GM18505 (cell line): ENCODE measurements around the gene RBM34.
"Not testable (repeated sequence)": the region's sequence is repeated elsewhere in the genome, so short reads cannot be mapped to it uniquely, and the experiment has no call there.

Source experiments
- ATAC-seq: cut with Tn5 transposase; IDR thresholded peaks from one replicate; pipeline ENCODE4 v1.9.1; 2021; ENCODE audit not compliant: unreplicated experiment
- POLR2A ChIP-seq: IDR thresholded peaks from 4 replicates; pipeline ENCODE4 v1.6.1; 2011; ENCODE audit warnings: borderline replicate concordance; ENCODE audit not compliant: insufficient read depth, insufficient read length; ENCODE audit errors: extremely low read depth

RBM34 gene

GRCh38 chr1:235168375-235168774 lies 7.3 kb upstream of the RBM34 start:
- no peak for ATAC-seq
- no peak for TF ChIP-seq POLR2A

DNA sequence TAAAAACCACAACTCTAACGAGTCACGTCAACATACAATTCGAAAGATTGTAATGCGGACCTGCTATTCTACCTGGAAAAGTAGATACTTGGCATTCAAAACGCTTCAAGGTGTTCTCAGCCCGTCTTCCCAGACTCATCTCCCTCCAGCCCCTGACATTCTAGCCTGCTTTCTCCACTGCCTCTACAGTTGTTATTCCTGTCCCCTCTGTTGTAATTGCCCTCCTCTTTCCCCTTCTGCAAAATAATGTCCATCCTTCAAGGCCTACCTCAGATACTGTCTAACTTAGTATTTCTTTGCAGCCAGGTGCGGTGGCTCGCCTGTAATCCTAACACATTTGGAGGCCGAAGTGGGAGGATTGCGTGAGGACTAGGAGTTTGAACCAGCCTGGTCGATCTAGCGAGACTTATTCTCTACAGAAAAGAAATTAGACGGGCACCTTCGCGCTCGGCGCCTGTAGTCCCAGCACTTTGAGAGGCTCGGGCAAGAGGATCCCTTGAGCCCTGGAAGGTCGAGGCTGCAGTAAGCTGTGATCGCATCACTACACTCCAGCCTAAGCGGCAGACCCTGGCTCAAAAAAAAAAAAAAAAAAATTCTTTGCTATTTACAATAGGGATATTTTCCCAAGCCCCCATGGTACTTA lies 756 bp upstream of the RBM34 start:
- no peak for TF ChIP-seq POLR2A
- no peak for ATAC-seq

- ATAC-seq = peak; percentile 17
- TF ChIP-seq POLR2A = no peak
Measured at GRCh38 chr1:235160383-235160956, 580 bp downstream of the RBM34 start.

DNA sequence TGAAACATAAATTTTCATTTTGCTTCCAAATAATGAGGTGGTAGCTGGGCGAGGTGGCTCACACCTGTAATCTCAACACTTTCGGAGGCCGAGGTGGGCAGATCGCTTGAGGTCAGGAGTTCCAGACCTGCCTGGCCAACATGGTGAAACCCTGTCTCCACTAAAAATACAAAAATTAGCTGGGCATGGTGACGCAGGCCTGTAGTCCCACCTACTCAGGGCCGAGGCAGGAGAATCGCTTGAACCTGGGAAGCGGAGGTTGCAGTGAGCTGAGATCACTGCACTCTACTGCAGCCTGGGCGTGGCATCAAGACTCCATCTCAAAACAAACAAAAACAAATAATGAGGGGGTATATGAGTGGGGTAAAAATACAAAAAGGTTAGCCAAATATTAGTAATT lies 1.1 kb downstream of the RBM34 start:
- ATAC-seq = not testable (repeated sequence)

GRCh38 chr1:235159284-235159683 lies 1.8 kb downstream of the RBM34 start:
- ATAC-seq = not testable (repeated sequence)

DNA sequence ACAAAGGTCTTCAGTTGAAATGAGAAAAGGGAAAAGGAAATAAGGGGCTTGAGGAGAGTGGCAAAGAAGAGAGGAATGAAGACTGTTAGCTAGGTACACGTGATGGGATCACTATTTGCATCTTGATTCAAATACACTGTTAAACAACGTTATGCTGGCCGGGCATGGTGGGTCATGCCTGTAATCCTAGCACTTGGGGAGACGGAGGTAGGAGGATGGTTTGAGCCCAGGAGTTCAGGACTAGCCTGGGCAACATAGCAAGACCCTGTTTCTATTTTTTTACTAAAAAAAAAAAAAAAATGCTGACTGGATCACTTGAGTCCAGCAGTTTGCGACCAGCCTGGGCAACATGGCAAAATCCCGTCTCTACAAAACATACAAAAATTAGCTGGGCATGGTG lies 2.4 kb downstream of the RBM34 start:
- no peak for TF ChIP-seq POLR2A
- ATAC-seq = no peak

GRCh38 chr1:235157150-235157549 lies 3.9 kb downstream of the RBM34 start:
- no peak for TF ChIP-seq POLR2A
- no peak for ATAC-seq

DNA sequence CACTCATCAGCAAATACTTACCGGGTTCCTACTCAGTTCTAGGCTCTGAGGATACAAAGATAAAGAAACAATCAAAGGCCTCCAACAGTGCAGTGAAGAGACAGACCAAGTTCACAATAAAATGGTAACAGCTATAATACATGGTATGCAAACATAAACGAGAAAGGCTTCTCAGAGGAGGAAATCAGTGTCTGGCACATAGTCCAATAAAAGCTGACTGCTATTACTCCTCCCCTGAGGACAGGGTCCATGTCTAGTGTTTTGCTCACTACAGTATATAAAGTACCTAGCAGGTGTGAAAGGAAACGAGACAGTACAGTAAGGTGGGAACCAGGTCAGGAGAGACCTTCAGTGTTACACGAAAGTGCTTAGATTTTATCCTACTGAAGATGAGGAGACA lies 4.3 kb downstream of the RBM34 start:
- no peak for ATAC-seq
- no peak for TF ChIP-seq POLR2A

DNA sequence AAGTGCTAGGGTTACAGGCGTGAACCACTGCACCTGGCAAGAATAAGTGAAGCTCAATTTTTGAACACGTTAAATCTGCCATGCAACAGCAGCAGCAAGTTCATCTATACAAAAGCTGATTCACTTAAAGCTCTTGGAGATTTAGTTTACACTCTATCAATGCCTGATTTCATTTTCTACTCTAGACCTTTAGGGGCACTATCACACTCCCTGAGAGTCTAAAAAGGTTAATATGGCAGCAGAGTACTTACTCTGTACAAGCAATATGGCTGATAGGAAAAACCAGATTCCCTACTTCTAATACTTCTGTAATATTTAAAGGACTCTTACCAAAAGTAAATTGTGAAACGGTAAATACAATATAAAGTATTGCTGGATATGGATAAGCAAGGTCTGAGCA lies 4.8 kb downstream of the RBM34 start:
- TF ChIP-seq POLR2A = no peak
- ATAC-seq = no peak

GRCh38 chr1:235152235-235152634 lies 8.8 kb downstream of the RBM34 start:
- no peak for TF ChIP-seq POLR2A
- ATAC-seq = no peak

DNA sequence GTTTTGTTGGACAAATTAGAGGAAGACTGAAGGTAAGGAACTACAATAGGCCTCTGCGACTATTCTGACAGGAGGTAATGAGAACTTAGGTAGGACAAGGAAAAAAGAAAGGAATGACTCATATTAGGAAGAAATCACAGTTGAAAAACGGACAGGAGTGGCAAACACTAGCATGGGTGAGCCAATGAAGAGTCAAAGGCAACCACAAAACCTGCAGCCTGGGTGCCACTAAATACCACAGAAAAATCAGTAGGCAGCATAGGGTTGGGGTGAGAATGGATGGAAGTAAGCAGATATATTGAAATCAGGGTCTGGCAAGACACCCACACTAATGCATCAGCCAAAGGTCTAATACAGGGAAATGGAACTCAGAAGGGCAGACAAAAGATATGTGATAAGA lies 10.0 kb downstream of the RBM34 start:
- no peak for TF ChIP-seq POLR2A
- ATAC-seq = no peak

DNA sequence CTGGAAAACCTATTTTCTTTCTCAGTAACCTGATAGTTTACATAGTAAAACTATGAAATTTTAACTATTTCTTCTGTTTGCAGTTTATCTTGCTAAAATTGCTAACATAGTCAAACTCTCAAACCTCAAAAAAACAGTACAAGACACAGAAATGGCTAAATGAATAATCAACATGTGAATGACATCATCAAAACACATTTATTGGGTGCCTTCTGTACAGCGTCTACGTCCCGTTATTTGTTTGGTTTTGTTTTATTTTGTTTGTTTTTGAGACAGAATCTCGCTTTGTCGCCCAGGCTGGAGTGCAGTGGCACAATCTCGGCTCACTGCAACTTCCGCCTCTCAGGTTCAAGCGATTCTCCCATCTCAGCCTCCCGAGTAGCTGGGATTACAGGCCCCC lies 11.2 kb downstream of the RBM34 start:
- no peak for ATAC-seq

GRCh38 chr1:235147269-235147668 lies 13.8 kb downstream of the RBM34 start:
- ATAC-seq = no peak
- TF ChIP-seq POLR2A = no peak

More for the DNA sequence above, 11.2 kb downstream of the RBM34 start:
- TF ChIP-seq POLR2A = no peak

DNA sequence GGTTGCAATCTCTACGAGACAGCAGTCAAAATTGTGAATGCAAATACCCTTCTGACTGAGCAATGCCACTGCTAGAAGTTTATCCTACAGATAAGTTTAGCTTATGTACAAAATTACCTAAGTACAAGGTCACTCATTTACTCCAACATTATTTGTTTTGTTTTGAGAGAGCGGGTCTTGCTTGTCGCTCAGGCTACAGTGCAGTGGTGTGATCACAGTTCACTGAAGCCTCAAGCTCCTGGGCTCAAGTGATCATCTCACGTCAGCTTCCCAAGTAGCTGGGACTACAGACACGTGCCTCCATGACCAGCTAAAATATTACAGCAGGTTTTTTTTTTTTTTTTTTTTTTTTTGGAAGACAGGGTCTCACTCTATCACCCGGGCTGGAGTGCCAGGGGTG lies 15.4 kb downstream of the RBM34 start:
- ATAC-seq = no peak
- no peak for TF ChIP-seq POLR2A

GRCh38 chr1:235142991-235143390 lies 18.1 kb downstream of the RBM34 start:
- TF ChIP-seq POLR2A = no peak
- ATAC-seq = no peak
